GM19395 (cell line): ENCODE results near the gene FGF14.

Experiments
- ATAC-seq: cut with Tn5 transposase; IDR thresholded peaks from one replicate; pipeline ENCODE4 v1.9.1; 2021; ENCODE audit warnings: mild to moderate bottlenecking, moderate library complexity; ENCODE audit not compliant: unreplicated experiment

FGF14 gene

DNA sequence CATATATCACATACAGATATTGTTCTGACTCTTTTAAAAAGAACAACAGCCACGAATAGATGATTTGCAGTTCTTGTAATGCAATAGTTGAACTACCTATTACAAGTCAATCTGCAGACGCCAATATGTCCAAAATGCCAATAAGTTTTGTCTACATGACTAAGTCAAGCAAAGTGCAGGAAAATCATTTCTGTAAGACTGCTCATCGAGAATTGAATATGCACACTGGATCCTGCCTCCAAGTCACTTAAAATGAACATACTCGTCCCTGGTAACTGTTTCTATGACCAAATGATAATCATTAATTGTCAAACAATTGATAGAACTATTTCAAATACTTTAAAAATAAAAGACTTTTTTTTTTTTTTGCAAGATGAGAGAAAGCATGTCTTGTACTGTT lies 573.7 kb downstream of the FGF14 start:
- no peak for ATAC-seq

DNA sequence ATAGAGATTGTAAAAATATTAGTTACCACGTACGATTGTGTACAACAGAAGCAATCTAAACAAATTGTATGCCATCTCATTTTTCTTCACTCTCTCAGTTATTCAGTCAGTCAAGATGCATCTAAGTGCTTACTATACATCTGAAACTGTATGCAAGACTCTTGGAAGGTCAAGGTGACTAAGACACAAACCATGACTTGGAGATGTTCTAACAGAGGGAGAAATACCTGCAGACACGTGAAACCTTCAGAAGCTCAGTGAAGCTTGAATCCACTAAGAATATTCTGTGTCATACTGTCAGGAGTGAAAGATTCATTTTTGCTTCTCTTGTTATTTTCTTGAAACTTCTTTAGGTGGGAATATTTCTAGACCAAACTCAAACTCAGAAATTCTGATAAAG lies 584.0 kb downstream of the FGF14 start:
- ATAC-seq, result peak; percentile 57

DNA sequence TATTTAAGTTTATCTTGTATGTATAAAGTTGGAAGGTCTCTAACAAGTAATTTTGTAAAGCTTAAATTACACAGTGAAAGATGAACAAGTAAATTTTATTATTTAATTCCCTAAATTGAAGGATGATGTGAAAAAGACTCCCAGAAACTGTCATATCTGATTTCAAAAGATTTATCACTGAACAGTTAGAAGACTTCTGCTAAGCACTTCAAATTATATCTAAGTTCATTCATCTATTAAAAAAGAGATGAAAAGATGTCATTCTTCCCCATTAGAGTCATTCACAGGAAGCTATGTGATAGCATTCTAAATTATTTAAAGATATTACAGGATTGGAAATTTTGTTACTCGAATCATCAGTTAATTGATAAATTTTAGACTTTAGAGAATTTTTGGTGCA lies 590.0 kb downstream of the FGF14 start:
- ATAC-seq, result no peak

DNA sequence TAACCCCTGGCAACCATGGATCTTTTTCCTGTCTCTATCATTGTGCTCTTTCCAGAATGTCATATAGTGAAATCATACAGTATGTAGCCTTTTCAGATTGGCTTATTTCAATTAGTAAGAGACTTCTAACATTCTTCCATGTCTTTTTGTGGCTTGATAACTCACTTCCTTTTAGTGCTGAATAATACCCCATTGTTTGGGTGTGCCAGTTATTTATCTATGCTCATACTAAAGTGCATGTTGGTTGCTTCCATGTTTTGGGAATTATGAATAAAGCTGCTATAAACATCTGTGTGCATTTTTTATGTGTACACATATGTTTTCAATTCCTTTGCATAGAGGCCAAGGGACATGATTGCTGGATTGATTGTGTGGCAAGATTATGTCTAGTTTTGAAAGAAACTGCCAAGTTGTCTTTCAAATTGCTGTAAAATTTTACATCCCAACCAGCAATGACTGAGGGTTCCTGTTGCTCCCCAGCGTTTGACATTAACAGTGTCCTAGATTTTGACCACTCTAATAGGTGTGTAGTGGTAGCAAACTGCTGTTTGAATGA lies 590.5 kb downstream of the FGF14 start:
- ATAC-seq, result no peak

DNA sequence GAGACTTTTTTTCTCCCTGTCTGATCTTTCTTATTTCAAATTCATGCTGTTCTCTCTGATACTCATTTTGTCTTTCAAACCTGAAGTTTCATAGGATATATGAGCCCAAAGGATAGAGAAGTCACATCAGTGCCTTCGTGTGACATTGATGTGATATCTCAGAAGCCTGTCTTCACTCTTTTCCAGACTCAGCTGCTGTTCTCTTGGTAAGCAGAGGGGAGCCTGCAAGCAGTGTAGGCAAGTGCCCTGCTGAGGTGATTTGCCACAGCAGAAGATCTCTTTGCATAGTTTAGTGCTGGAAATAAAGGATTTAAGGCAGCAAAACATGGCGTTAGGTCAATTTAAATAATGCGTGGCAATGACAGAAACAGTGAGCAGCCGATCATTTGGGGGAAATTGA lies 602.7 kb downstream of the FGF14 start:
- no peak for ATAC-seq

DNA sequence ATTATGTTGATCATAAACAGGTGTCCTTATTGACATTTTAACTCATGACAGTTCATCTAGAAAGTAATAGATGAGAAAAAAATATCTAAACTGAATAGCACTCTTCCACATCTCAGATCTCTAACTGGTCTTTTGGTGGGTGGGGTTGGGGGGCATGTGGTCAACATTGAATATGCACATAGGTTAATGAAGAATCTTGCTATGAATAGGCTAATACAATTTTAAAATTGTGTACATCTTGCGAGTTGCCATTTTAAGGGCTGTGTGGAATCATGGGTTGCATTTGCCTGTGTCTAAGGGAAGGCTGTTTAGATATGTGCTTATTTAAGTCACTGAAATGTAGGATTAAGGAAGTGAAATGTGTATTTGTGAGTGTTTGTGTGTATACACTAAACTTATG lies 603.4 kb downstream of the FGF14 start:
- ATAC-seq, result no peak

DNA sequence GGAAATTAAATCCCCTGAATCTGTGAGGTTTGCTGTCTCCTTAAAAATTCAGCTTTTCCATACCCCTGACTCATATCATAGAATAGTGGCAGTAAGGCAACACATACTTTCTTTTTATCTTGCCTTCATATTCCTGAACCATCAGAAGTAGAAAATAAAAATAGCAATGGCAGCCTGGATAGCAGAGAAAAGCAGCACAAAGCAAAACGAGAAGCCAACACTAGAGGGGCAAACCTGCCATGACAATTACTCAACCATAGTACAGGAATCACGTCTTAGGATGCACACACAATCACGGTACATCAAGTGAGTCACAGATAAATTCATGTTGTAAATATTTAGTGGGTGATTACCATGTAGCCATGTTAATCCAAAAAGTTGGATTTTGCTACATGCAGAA lies 606.4 kb downstream of the FGF14 start:
- ATAC-seq, result no peak

DNA sequence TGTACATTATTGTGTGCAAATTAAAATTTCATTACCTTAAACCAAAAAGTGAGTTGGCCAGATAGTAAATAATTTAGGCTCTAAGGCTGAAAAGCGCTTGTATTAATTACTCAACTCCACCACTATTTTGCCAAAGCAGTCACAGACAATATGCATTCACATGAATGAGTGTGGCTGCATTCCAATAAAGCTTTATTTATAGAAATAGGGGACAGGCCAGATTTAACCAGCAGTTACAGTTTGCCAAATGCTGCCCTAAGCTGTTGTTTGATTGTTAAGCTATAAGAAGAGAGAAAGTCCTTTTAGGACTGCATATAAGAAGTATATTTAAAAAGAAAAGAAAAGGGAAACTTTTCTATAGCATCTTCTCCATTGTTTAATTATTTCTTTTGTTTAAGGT lies 606.8 kb downstream of the FGF14 start:
- no peak for ATAC-seq

DNA sequence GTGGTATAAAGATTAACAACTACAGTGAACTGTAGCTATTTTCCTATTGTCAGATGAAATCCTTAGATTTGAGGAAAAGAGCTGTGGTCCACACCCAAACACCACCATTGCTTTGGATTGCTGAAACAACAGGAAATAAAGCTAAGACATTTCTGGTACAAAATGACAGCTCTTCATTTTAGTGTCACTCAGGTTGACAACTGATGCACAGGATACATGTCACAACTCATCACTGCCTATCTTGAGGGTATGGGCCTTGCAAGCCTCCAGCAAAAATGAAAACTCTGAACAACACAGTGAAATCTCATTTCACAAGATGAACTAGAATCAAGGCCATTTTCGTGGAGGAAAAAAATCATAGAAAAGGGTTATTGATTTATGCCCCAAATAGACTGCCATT lies 609.7 kb downstream of the FGF14 start:
- no peak for ATAC-seq

DNA sequence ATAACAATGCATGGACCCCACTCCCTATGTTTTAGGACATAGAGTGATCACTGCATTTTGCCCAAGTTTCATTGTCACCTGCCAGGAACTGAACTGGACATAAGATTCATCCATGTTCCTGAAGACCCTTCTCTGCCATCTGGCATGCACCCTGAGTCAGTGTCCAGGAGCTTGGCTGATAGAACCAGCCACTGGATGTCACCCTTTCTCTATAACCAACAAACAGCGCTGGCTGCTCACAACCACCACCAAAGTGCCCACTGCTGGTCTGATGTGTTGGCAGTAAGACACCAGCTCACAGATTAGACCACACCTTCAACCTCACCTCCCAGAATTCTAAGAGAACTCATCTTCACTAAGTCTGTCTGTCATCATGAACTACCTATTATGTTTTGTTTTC lies 616.0 kb downstream of the FGF14 start:
- no peak for ATAC-seq

DNA sequence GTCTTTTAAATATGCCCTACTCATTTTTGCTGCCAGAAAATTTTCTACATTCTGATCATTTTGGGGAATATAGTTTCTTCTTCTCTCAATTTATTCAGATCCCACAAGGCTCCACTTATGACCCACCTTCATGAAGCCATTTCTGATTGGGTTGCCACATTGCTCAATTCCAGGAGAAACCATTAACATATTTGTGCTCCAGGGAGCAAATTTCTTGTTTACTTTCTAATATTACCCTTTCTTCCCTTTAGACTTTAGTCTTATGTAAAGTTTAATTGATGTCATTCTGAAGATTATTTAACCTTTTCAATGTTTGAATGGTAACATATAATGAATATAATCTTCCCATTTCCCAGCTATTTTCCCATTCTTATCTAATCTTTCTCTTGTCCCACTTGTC lies 617.5 kb downstream of the FGF14 start:
- no peak for ATAC-seq

DNA sequence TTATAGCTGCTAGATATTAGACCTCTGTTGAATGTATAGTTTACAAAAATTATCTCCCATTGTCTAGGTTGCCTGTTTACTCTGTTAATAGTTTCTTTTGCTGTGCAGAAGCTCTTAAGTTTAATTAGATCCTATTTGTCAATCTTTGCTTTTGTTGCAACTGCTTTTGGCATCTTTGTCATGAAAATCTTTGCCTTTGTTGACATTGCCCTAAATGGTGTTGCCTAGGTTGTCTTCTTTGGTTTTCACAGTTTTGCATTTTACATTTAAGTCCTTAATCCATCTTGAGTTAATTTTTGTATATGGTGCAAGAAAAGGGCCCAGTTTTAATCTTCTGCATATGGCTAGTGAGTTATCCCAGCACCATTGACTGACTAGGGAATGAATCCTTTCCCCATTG lies 618.3 kb downstream of the FGF14 start:
- no peak for ATAC-seq

DNA sequence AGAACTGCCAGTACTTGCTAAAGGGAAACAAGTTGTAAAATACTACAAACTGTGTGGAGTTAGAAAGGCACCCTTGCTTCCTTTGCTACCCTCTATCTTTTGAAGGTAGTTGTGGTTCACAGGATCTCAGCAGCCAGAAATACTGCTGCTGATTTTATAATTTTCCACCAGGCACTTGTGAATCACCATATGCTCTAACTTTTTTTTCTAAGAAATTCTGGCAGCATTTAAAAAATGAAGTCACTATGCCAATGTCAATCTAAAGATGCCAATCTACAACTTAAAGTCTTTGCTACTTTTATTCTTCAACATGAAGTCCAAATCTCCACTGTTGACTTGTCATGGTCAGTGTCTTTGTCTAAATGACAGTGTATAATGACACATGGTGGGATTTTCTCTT lies 621.6 kb downstream of the FGF14 start:
- no peak for ATAC-seq

DNA sequence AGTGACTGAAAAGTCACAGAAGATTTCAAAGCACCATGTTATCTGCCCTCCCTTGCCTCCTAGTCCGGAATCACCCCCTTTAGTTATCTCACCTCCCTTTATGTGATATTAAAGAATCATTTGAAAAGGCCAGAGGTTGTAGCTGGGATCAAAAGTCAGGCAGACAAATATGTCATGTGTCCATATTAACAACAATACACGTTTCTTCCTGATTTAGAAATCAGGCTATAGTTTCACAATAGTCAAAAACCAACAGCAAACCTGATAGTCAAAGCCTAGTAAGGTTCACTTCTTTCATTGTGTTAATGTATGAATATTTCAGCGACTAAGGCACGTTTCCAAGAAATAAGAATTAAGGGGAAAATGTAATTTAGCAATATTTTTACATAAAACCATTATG lies 622.7 kb downstream of the FGF14 start:
- no peak for ATAC-seq

DNA sequence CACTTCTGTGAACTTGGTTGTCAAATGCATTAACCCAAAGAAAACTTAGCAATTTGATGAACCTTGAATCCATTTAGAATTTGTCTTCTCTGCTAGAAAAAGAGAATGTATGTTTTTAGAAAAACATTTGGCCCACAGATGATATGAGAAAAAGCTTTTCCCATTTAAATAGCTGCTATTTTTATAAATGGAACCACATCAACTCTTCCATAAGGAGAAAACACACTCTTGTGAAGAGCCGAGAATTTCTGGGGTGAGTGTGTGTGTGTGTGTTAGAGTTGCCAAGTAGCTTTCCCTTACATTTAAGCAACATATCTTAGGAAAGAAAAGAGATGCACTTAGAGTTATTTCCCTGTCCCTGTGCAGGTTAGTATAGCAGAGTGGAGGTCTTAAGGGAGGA lies 626.6 kb downstream of the FGF14 start:
- no peak for ATAC-seq

DNA sequence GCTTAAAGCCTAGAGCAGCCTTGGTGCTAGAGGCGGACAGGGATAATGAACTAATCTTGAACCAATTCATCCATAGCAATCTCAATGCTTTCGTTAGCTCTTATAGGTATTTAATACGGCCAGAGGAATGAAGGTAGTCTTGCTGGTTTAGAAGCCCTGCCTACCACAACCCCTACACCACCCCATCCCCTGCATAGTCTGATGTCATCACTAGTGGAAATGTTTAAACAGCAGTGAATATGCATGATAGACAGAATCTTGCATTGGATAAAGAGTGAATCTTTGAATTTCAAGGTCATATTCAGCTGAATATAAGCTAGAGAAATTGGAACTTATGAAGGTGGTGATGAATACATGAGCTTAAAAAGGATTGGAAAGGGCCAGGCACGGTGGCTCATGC lies 627.5 kb downstream of the FGF14 start:
- ATAC-seq, result no peak

DNA sequence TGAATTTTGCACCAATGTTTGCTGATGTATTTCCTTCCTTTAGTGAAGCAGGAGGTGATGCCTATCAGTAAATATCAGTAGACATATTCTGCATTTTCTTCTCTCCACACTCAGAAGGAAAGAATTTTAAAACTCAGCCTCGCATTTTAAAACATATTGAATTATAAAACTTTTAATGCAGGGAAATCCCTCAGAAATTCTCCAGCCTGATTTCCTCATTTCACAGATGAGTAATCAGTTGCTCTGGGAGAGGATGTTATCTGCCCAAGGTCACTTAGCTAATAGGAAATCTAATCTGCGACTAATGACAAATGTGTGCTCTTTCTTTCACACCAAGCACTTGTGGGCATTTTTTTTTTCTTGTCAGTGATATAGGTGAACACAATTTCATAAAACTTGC lies 628.8 kb downstream of the FGF14 start:
- ATAC-seq, result no peak

DNA sequence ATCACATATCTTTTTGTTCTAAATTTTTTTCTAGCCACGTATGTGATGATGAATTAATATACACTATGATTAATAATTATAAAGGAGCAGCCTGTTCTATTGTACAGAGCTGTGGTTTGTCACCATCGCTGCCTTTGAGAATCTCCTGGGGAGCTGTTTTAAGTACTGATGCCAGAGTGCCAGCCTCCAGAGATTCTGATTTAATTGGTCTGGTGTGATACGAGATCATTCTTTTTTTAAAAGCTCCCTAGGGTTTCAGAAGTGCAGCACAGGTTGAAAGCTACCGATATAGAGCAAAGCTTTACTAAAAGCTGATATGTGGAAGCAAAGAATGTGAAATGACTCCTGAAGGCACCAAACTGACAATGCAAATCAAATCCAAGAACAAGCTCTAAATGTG lies 634.7 kb downstream of the FGF14 start:
- no peak for ATAC-seq

DNA sequence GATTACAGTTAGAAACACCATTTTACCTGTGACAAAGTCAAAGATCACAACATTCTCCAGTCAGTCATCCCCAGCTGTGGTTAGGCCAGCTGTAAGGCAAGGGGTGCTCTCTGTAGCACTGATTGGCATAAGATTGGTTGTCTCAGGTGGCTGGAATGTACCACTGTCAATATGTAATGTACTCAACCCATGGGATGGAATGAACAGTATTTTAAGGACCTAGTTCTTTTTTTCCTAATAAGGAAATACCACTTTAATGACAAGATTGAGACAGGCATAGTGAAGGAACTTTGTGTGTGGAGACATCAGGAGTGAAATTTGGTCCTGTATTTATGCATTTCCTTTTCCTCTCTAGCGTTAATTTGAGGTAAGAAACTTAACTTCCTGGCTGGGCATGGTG lies 638.7 kb downstream of the FGF14 start:
- no peak for ATAC-seq

DNA sequence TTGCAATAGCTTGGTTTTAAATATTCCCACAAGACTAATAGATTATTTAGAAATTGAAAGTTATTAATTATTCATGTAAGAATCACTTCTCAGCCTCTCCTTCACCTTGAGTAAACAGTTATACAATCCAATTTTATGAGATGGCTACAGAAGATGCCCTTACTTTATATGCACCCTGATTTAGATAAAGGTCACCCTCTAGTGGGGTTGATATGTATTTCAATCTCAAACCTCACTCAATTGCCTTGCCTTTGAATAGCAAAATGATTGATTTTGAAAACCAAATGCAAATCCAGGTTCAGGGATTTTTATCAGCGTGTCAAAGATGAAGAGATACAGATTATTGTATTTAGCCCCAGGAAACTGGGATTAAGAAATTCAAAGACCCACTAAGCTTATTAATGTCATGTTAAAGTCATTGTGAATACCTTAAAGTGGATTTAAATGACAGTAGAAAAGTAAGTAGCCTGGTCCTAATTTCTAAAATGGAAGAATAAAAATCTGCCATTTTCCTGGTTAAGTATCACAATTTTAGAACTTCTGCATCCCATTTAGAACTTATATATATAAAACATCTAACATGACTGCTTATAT lies 644.3 kb downstream of the FGF14 start:
- peak; percentile 87 for ATAC-seq

DNA sequence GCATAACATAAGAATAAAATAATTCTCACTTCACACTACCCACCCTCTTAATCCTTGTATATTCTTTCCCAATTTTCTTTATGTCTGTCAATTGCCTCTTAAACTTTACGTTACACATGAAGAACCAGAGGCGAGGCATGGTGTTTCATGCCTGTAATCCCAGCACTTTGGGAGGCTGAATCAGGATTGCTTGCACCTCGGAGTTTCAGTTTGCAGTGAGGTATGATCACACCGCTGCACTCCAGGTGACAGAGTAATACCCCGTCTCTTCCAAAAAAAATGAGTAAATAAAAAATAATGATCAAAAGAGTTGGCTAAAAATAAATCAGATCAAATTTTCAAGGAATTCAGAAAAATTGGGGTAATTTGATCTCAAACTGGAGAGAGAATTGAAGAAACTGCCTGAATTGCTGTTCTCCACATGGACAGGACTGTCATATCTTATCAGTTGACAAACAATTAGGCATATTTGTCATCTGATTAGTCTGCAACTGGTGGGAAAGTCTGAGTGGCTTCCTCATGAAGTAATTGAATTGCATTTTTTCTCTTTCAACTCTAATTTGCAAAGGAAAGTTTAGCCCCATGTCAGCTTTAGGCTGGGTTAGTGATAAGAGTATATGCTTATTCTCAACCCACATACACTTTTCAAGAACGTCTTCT lies 646.5 kb downstream of the FGF14 start:
- ATAC-seq, result no peak

DNA sequence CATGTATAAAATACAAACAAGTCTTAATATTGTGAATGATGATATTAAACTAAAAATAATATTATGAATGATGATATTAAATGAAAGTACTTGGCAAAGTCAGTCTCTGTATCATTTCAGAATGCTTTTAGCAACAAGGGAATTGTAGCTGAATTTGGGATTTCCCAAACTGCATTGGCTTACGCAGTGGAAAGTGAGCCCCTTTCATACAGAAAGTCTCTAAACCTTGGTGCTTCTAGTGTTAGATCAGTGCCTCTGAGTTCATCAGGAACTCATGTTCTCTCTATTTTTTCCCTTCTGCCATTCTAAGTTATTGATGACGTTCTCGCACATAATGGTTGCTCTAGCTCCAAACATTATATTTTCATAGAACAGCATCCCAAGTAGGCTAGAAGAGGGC lies 649.4 kb downstream of the FGF14 start:
- no peak for ATAC-seq

DNA sequence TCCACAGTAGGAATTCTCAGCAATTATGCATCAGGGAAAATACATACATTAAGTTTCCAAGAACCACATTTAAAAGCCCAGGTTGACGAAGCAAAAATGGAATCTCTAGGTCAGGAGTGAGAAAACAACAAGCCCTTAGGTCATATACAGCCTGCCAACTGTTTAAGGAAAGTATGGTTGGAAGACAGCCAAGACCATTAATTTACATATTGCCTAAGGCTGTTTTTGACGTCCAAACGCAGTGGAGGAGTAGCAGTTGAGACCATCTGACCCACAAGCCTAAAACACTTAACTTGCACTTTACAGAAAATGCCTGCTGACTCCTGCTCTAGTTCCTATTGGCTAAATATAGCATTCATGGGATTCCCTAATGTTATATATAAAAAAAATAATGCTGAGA lies 650.4 kb downstream of the FGF14 start:
- peak; percentile 76 for ATAC-seq
